HG03196 (cell line): ENCODE results near the gene SLITRK1.

Source experiments
- ATAC-seq: cut with Tn5 transposase; IDR thresholded peaks from one replicate; pipeline ENCODE4 v1.9.1; 2021; ENCODE audit not compliant: unreplicated experiment

The SLITRK1 gene

DNA sequence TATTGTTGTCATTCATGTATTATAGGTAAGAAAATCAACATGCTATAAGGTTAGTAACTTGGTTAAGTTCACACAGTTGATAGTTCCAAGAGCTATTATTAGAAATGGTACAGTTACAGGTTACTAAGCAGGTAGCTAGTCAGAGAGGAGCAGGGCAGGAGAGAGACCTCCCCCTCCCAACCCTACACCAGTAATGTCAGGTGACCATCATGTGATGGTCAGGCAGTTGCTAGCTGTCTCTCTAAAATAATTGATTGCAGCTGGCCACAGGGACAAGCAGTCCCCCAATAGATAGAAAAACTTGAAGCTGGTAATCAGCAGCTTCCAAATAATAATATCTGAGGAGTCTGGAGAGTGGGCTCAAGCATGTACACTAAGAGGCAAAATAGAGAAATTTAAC, 14.6 kb downstream of the SLITRK1 start:
- ATAC-seq: no peak

DNA sequence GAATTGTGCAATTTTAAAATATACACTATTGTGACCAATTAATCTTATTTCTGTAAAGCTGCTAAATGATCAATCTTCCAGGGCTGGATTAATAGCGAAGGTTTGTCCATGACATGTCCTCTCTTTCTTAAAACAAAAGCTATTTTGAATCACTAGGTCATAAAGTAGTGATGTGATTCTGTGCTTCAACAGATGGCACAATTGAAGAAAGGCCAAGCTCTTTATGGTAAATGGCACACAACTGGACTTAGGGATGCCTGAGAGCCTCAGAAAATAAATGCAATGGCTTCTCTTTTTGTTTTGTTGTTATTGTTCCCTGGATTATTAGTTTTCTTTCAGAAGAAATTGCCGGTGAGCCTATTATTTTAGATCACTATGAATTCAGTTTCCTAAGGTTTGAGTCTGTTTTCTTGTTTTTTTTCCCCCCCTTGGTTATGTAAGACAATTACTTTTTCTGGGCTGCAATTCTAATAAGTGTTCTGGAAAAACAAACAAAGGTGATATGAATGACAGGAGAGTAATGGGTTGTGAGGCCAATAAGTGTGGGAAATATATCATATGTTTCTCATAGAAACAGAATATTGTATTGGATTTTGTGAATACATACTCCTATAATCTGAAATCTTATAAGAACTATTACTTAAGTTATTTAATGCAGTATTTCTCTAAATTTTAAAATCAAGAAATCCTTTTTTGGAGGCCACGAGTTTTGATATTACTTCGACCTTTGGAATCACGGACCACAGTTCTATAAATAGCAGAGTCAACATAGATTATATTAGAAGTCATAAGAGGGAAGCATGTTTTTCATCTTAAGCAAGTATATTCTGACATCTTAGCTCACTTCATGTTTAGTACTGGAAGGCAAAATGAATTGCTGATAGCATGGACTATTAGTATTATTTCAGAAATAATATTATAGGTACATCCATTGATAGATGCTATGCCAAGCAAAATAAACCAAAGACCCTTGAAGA, 16.8 kb downstream of the SLITRK1 start:
- no peak for ATAC-seq

DNA sequence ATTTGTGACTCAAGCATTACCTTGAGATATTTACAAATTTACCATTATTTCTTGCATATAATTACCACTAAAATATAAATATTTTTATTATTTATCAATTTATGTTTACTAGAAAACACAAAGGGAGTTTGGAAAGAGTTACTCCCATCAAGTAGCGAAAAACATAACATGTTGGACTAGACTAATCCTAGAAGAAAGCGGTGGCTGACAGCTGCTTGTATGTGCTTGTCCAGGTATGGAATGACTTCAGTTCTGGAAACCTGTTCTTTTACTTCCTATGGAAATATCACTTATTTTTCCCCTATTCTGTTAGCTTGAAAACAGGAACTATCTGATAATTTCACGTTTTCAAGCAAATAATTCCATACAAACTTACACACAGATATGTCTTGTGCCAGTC, 28.5 kb downstream of the SLITRK1 start:
- no peak for ATAC-seq

DNA sequence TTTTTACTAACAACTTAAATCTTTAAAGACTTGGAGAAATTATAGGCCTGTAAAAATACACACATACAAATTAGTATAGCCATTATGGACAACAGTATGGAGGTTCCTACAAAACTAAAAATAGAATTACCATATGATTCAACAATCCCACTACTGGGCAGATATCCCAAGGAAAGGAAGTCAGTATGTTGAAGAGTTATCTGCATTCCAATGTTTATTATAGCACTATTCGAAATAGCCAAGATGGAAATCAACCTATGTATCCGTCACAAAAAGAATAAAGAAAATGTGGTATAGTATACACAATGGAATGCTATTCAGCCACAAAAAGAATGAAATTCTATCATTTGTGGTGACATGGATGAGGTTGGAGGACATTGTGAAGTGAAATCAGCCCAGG, 37.2 kb downstream of the SLITRK1 start:
- no peak for ATAC-seq

DNA sequence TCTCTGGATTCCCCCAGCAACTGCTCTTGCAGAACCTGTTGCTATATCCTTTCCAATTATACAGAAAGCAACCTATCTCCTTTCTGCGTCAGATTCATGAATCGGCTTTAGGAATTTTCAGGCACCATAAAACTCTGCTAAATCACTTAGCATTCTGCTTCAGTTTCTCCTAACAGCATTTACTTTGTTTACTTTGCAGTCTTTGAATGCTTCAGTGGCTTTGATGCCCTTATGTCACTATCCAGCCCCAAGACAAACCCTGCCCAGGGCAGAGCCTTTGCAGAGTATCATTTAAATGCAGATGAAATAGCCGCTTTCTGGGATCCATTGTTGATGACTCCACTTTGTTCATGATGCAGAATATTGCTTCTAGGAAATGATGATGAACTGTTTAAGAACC, 43.1 kb downstream of the SLITRK1 start:
- no peak for ATAC-seq

DNA sequence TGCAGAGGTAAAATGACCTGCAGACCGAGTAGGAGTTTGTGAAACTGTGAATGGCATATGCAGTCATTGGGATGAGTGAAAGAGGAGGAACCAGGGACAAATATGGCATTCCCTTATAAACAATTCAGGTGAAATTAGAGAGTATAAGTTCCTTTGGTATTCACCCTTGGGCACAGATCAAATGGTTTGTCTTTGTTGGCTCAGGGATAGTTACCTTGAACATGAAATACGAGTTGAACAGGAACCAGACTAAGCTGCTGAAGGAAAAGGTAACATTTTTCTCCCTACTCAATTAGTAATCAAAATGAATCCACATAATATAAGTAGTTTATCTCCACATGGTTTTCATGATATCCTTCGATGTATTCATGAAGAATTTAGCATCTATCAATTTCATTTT, 50.5 kb downstream of the SLITRK1 start:
- ATAC-seq: no peak

DNA sequence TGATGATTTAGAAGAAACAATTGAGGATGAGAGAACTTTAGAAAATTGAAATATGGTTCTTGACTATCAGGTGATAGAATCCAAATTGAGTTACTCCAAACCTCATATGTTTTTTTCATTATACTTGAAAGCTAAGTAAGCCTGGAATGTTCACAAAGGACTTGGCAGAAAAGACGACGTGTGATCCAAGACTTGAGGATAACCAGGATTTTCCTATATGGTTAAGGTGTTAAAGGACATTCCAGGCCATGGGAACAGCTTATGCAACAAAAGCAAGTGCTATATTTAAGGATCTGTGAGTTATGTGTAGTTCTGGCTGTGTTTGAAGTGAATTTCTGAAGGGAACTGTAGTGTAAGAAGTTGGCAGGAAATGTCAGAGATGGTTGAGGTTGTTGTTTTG, 52.5 kb downstream of the SLITRK1 start:
- ATAC-seq: no peak

DNA sequence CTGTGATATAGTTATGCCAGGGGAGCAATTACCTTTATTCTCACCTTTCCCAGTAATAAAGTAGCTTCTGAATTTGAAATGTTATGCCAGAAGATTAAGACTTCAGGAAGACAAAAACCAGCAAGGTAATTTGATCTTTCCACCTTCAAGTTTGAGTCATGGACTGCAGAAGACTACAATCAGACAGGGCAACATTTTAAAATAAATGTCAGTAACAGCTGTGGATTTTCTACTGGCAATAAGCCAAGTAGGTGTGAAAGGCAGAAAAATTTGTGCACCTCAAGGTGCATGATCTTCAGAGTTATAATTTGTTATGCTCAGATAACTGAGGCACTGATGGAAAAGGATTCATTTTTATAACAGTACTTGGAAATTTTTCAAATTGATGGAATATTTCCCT, 54.9 kb downstream of the SLITRK1 start:
- ATAC-seq: no peak
